PC-9 (cell line): ENCODE results near the gene ZER1.

Experiments used
- CTCF ChIP-seq: fragments of 200-600 bp; sonication (generic); conservative IDR thresholded peaks from 2 replicates; pipeline ENCODE4 v1.6.1; 2017; ENCODE audit warnings: mixed run types, antibody characterized with exemption, mild to moderate bottlenecking, moderate library complexity
- EZH2 ChIP-seq: fragments of 200-600 bp; sonication (generic); IDR thresholded peaks from 2 replicates; pipeline ENCODE4 v1.8.0; 2017; ENCODE audit warnings: antibody characterized with exemption, low read depth

GRCh38 chr9:128819716-128820664 is 48.3 kb upstream of the ZER1 start:
- TF ChIP-seq CTCF, result no peak
- no peak for TF ChIP-seq EZH2
